T-helper 22 cell (primary cell): ENCODE measurements around the gene CHAT.

Source experiments
- DNase-seq: peaks from one replicate; pipeline ENCODE4 v3.0.0-alpha.2; 2020; ENCODE audit warnings: low read depth

Gene CHAT

GRCh38 chr10:49612513-49613164, 1.2 kb upstream of the CHAT start:
- no peak for DNase-seq

- no peak for DNase-seq
Observed at GRCh38 chr10:49613165-49613881, 514 bp upstream of the CHAT start.

- no peak for DNase-seq
Observed at GRCh38 chr10:49614242-49615198, 683 bp downstream of the CHAT start.

GRCh38 chr10:49615213-49615612, 1.4 kb downstream of the CHAT start:
- DNase-seq = no peak

GRCh38 chr10:49615721-49616120, 1.9 kb downstream of the CHAT start:
- no peak for DNase-seq

- DNase-seq = no peak
Observed at GRCh38 chr10:49616421-49617101, 2.7 kb downstream of the CHAT start.

- DNase-seq = no peak
Observed at GRCh38 chr10:49617121-49618020, 3.5 kb downstream of the CHAT start.

- DNase-seq = no peak
Observed at GRCh38 chr10:49618821-49619220, 5.0 kb downstream of the CHAT start.

GRCh38 chr10:49619613-49620012, 5.8 kb downstream of the CHAT start:
- DNase-seq = no peak

GRCh38 chr10:49620286-49620810, 6.5 kb downstream of the CHAT start:
- DNase-seq = no peak

GRCh38 chr10:49620841-49621378, 7.1 kb downstream of the CHAT start:
- no peak for DNase-seq

- no peak for DNase-seq
Observed at GRCh38 chr10:49621561-49621960, 7.7 kb downstream of the CHAT start.

- DNase-seq = no peak
Observed at GRCh38 chr10:49622426-49623425, 8.9 kb downstream of the CHAT start.

GRCh38 chr10:49624629-49625028, 10.8 kb downstream of the CHAT start:
- no peak for DNase-seq

GRCh38 chr10:49625411-49625810, 11.6 kb downstream of the CHAT start:
- DNase-seq = no peak

GRCh38 chr10:49627038-49627437, 13.2 kb downstream of the CHAT start:
- no peak for DNase-seq

- DNase-seq = no peak
Observed at GRCh38 chr10:49627644-49628247, 13.9 kb downstream of the CHAT start.

- no peak for DNase-seq
Observed at GRCh38 chr10:49628599-49628998, 14.8 kb downstream of the CHAT start.

GRCh38 chr10:49629431-49629881, 15.6 kb downstream of the CHAT start:
- DNase-seq = no peak
